Measurements from ENCODE around the gene RANBP3L.

DNA sequence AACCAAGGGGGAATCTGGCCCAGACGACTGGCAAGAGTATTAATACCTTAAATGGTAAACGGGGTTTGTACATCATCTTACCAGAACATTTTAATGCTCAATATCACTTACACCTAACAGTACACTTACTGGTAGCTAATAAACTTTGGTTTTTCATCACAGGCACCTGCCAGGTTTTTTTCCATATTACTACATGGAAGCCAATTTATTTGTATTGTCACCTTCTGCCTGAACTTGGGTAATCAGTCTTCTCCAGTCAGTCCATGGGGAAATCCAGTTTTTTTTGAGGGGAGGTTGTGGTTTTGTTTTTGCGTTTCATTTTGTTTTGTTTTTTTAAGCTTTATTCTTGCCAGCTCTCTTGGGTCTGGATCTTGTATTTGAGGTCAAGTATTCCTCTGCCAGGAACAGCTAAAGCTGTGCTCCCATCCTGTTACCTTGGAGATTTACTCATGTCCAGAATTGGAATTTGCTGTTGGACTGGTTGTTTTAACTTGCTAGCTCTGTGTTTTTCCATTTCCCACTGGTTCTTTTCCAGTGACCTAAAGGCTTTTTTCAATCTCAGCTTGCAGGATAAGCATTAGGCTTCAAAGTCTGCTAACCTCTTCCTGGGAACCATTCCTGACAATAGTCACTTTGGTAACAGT lies 48.9 kb downstream of the RANBP3L start:
- no peak for TF ChIP-seq POLR2AphosphoS5 (IDR thresholded peaks at IDR 0.05)
- TF ChIP-seq, protein P1, sequence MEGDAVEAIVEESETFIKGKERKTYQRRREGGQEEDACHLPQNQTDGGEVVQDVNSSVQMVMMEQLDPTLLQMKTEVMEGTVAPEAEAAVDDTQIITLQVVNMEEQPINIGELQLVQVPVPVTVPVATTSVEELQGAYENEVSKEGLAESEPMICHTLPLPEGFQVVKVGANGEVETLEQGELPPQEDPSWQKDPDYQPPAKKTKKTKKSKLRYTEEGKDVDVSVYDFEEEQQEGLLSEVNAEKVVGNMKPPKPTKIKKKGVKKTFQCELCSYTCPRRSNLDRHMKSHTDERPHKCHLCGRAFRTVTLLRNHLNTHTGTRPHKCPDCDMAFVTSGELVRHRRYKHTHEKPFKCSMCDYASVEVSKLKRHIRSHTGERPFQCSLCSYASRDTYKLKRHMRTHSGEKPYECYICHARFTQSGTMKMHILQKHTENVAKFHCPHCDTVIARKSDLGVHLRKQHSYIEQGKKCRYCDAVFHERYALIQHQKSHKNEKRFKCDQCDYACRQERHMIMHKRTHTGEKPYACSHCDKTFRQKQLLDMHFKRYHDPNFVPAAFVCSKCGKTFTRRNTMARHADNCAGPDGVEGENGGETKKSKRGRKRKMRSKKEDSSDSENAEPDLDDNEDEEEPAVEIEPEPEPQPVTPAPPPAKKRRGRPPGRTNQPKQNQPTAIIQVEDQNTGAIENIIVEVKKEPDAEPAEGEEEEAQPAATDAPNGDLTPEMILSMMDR (IDR thresholded peaks at IDR 0.05), result no peak

Data from prostate gland (tissue), 2 donors.